Uterus (tissue), 2 donors: ENCODE results near the gene RRP1B.
"Not testable (repeated sequence)": the region's sequence is repeated elsewhere in the genome, so short reads cannot be mapped to it uniquely, and the experiment has no call there.

Experiments
- POLR2A ChIP-seq, 2 donors: fragments of 450-650 bp; IDR thresholded peaks; one replicate each; pipeline ENCODE4 v1.6.1; 2016; ENCODE audit warnings: antibody characterized with exemption in 2 of 2, mild to moderate bottlenecking in 1 of 2, moderate library complexity in 1 of 2
- TF ChIP-seq, protein P1 (sequence below), 4 experiments: fragments of 200-600 bp in 2 of 4; fragments of 450-650 bp in 2 of 4; sonication (generic) in 2 of 4; IDR thresholded peaks; one replicate each; pipeline ENCODE4 v1.5.1; 2016 to 2019; ENCODE audit warnings: antibody characterized with exemption in 4 of 4, mild to moderate bottlenecking in 2 of 4, moderate library complexity in 1 of 4

DNA sequence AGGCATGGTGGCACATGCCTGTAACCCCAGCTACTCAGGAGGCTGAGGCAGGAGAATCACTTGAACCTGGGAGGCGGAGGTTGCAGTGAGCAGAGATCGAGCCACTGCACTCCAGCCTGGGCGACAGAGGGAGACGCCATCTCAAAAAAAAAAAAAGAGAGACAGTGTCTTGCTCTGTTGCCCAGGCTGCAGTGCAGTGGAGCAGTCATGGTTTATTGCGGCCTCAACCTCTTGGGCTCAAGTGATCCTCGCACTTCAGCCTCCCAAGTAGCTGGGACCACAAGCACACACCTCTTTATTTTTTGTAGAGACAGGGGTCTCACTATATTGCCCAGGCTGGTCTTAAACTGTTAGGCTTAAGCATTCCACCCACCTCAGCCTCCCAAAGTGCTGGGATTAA is 21.1 kb downstream of the RRP1B start:
- TF ChIP-seq, protein P1, sequence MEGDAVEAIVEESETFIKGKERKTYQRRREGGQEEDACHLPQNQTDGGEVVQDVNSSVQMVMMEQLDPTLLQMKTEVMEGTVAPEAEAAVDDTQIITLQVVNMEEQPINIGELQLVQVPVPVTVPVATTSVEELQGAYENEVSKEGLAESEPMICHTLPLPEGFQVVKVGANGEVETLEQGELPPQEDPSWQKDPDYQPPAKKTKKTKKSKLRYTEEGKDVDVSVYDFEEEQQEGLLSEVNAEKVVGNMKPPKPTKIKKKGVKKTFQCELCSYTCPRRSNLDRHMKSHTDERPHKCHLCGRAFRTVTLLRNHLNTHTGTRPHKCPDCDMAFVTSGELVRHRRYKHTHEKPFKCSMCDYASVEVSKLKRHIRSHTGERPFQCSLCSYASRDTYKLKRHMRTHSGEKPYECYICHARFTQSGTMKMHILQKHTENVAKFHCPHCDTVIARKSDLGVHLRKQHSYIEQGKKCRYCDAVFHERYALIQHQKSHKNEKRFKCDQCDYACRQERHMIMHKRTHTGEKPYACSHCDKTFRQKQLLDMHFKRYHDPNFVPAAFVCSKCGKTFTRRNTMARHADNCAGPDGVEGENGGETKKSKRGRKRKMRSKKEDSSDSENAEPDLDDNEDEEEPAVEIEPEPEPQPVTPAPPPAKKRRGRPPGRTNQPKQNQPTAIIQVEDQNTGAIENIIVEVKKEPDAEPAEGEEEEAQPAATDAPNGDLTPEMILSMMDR (IDR thresholded peaks at IDR 0.05), result not testable (repeated sequence)
- TF ChIP-seq POLR2A (IDR thresholded peaks at IDR 0.05), result not testable (repeated sequence)
